GM12878 (cell line): ENCODE results near the gene NBPF11.
"Not testable (repeated sequence)": the region's sequence is repeated elsewhere in the genome, so short reads cannot be mapped to it uniquely, and the experiment has no call there.

Experiments
- POLR2A ChIP-seq: IDR thresholded peaks from 2 replicates; pipeline ENCODE4 v1.6.1; 2011; ENCODE audit warnings: low read depth, mild to moderate bottlenecking, low read length
- SMC3 ChIP-seq: IDR thresholded peaks from 2 replicates; pipeline ENCODE4 v1.6.1; 2011; ENCODE audit warnings: low read length, improper control_type of control experiment, borderline replicate concordance

DNA sequence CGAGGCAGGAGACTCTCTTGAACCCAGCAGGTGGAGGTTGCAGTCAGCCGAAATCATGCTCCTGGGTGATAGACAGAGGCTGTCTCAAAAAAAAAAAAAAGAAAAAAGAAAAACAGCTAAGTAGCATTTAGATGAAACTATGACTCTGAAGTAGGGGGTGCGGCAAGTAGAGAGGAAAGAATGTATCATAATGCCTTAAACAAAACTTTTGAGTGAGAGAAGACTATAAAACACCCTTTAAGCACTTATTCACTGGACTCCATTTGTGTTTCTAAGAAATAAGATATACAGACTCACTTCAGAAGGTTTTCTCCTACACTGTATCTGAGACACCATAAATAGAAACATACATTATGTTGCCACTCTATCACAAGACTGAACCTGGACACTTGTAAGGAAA lies 74.6 kb downstream of the NBPF11 start:
- not testable (repeated sequence) for TF ChIP-seq SMC3, POLR2A
